Hematopoietic multipotent progenitor cell (in vitro differentiated cells): Measurements from ENCODE around the gene COL28A1. TPM values are rescaled to one million over a fixed set of nuclear protein-coding genes. Genes with fewer than 3 reads are reported as not detected.
A peak's percentile ranks its signal among the peaks of the same experiment; 100 is the strongest.
"Not testable (repeated sequence)": the region's sequence is repeated elsewhere in the genome, so short reads cannot be mapped to it uniquely, and the experiment has no call there.

Experiments used
- DNase-seq, 3 donors: peaks; one replicate each; pipeline ENCODE4 v3.0.0-alpha.2; 2011 to 2015; ENCODE audit warnings: low read depth in 2 of 3, low spot score in 2 of 3
- total RNA-seq: library from RNA; depleted of rRNA; stranded (reverse); fragments of >200 nt; gene quantifications from one replicate; pipeline ENCODE4 v1.2.3, GENCODE V29; 2012

COL28A1 gene
- total RNA-seq, 1 donor: under 0.01 TPM

GRCh38 chr7:7519528-7519927 lies 16.1 kb downstream of the COL28A1 start:
- no peak for DNase-seq

DNA sequence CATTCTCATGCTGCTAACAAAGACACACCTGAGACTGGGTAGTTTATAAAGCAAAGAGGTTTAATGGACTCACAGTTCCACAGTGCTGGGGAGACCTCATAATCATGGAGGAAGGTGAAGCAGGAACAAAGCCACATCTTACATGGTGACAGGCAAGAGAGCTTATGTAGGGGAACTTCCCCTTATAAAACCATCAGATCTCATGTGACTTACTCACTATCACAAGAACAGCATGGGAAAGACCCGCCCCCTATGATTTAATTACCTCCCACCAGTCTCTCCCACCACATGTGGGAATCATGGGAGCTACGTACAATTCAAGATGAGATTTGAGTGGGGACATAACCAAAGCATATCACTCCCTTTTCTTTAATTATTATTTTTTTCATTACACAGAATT lies 16.6 kb downstream of the COL28A1 start:
- no peak for DNase-seq

DNA sequence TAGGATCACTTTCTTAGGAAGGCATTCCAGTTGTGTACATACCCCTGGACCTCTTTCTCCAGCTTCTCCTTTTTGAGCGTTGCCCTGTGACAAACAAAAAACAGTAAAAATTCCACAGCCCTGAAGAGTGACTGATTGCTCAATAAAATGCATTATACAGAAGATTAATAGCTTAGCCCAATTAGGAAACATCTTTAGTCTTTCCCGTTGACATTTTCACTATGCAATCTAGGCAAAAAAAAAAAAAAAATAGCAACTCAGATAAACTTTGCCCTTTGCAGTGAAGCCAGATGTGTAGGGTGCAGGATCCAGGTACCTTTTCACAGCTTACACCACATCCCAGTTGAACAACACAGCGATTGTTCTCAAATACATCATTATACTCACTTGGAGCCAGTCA lies 17.9 kb downstream of the COL28A1 start:
- no peak for DNase-seq

- no peak for DNase-seq
Observed at GRCh38 chr7:7516662-7517061, 19.0 kb downstream of the COL28A1 start.

- no peak for DNase-seq
Observed at GRCh38 chr7:7516156-7516555, 19.5 kb downstream of the COL28A1 start.

- DNase-seq: no peak
Observed at GRCh38 chr7:7512861-7513597, 22.6 kb downstream of the COL28A1 start.

DNA sequence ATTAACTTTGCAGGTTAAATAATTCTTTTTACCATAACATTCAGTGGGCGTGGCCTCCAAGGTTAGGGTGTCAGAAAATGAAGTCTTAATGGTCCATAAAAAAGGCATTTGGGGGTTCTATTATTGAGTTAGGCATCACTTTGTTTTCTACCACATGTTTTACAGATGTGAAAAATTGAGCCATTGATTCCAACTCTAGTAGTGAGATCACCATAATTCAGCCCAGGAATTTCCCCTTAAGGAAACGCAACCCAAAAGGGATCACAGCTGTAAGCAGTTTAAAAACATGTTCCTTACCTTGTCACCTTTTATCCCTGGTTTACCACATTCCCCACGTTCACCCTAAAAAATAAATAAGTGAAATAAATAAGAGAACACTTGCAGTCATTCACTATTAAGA lies 24.9 kb downstream of the COL28A1 start:
- no peak for DNase-seq

GRCh38 chr7:7505915-7506314 lies 29.8 kb downstream of the COL28A1 start:
- DNase-seq: no peak

DNA sequence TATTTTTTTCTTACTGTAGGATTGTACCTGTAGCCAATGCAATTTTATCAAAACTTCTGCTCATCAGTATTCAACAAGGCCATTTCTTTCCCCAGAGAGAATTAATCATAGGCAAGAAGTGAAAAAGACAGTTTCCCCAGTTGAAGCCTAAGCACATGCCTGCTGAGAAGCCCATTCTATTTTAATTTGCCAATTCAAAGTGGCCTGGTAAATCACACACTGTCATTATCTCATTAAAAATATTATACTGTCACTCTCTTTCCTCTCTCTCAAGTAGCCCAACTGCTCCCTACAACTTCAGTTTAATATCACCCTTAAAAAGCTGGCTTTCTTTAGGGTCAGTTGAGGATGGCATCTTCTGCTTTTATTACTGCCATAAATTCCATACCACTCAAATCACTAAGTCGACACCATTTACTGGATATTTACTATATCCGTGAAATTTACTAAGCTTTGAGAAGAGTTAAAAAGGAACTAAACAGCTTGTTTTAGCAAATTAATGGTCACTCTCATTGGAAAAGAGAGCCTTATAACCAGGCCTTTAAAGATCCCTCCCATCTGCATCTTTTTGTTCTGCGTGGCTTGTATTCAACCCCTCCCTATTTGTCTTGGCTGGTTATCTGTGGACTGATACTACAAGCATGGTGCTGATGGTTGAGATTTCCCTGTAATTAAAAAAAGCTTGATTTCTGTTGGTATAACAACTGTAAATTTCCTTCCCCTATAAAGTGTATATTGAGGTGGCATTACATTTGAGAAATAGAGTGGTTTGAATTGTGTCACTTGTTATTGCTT lies 30.6 kb downstream of the COL28A1 start:
- DNase-seq: no peak

DNA sequence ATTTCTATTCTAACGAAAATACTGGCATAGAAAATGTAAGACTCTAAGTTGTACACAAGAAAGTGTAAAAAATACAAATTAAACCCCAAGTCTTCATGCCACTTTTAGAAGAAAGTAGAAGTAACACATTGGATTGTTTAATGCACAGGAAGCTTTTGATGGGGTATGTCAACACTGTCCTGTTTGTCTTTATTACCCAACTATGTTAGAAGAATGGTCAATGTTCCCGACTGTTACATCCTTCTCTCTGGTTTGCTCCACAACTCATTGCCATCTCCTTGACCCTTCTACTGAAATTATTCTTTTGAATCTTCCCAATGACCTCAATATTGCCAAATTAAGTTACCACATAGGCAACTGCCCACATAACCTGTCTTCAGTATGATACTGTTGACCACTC lies 35.8 kb downstream of the COL28A1 start:
- no peak for DNase-seq

- no peak for DNase-seq
Observed at GRCh38 chr7:7498856-7499255, 36.8 kb downstream of the COL28A1 start.

- DNase-seq: no peak
Observed at GRCh38 chr7:7496311-7496710, 39.4 kb downstream of the COL28A1 start.

- DNase-seq: no peak
Observed at GRCh38 chr7:7495171-7495570, 40.5 kb downstream of the COL28A1 start.

- DNase-seq: no peak
Observed at GRCh38 chr7:7491044-7491443, 44.6 kb downstream of the COL28A1 start.

GRCh38 chr7:7490003-7490402 lies 45.7 kb downstream of the COL28A1 start:
- no peak for DNase-seq

DNA sequence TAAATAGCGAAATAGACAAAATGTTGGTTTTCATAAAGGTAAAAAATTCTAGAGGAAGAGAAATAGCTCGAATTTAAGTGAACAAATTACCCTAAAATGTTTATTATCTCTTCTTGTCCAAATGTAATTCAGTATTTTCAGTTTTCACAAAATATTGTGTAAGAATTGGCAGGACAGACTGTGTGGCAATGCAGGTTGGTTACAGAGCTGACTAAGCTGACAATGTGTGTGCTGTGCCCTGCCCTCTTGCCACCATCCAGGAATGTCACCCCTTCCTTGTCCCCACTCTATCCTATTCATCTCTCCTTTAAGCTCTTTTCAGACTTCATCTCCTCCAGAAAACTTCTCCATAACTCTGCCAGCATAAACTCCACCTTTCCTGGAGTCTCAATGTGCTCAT lies 46.1 kb downstream of the COL28A1 start:
- no peak for DNase-seq

DNA sequence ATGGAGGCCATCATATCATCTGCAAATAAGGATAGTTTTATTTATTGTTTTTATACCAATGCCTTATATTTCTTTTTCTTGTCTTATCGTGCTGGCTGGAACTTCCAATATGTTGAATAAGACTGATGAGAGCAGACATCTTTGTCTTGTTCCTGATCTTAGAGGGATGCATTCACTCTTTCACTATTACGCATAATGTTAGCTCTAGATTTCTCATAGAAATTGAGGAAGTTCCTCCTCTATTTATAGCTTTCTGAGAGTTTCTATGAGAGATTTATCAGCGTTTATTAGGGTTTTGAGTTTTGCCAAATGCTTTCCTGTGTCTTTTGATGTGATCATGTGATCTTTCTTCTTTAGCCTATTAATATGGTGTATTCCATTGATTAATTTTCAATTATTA lies 49.3 kb downstream of the COL28A1 start:
- DNase-seq: no peak

GRCh38 chr7:7484072-7484471 lies 51.6 kb downstream of the COL28A1 start:
- peak in 1 of 3 donors; percentile 2 for DNase-seq

DNA sequence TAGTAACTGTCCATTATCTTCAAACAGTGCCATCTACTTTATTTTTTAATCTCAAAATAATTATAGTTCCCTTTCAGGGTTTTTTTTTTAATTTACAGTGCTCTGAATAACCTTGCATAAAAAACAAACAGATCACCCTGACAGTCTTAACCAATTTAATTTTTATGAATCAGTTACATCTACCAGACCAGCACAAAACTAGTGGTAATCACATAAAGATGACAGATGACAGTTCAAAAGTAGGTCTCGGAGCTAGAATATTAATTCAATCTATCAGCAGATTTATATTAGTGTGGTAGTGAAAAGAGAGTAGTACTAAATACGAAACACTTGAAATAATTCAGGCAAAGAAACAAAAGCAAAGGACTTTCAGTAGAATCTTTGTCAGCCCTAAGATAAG lies 53.9 kb downstream of the COL28A1 start:
- no peak for DNase-seq

- DNase-seq: no peak
Observed at GRCh38 chr7:7479275-7479805, 56.3 kb downstream of the COL28A1 start.

- no peak for DNase-seq
Observed at GRCh38 chr7:7478569-7478968, 57.1 kb downstream of the COL28A1 start.

DNA sequence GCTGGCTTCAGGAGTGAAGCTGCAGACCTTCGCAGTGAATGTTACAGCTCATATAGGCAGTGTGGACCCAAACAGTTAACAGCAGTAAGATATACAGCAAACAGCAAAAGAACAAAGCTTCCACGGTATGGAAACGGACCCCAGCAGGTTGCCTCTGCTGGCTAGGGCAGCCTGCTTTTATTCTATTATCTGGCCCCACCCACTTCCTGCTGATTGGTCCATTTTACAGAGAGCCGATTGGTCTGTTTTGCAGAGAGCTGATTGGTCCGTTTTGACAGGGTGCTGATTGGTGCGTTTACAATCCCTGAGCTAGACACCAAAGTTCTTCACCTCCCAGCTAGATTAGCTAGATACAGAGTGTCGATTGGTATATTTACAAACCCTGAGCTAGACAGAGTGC lies 58.0 kb downstream of the COL28A1 start:
- not testable (repeated sequence) for DNase-seq
